HEK293 (cell line): ENCODE data around the gene PTPRN2.
A peak's percentile ranks its signal among the peaks of the same experiment; 100 is the strongest.

Source experiments
- CTCF ChIA-PET: fragments of 350-600 bp; formaldehyde crosslinking; extraction: SDS; loops from one replicate; lab custom pipeline; 2021; ENCODE audit warnings: antibody characterized with exemption; lab: Yijun Ruan, JAX
- POLR2A ChIA-PET: fragments of 300-600 bp; formaldehyde crosslinking; extraction: SDS; loops from one replicate; lab custom pipeline; 2020; ENCODE audit warnings: antibody characterized with exemption, inconsistent platforms; lab: Yijun Ruan, JAX
- H3K27ac ChIP-seq: fragments of 200-500 bp; sonication (Bioruptor generic); 2 replicates; pipeline ENCODE4 v1.5.1; 2014; ENCODE audit warnings: low read depth, low read length, control low read depth, inconsistent platforms; ENCODE audit errors: extremely low read depth
- H3K36me3 ChIP-seq, 2 experiments: fragments of 200-500 bp in 1 of 2; sonication (Bioruptor generic) in 1 of 2; 1 replicate in 1 of 2; 2 replicates in 1 of 2; pipeline ENCODE4 v1.5.1; 2014 to 2017; ENCODE audit warnings: inconsistent platforms in 2 of 2, low read length in 2 of 2; ENCODE audit not compliant: control insufficient read depth in 2 of 2, insufficient read depth in 1 of 2
- H3K4me1 ChIP-seq: fragments of 200-500 bp; sonication (Bioruptor generic); 2 replicates; pipeline ENCODE4 v1.5.1; 2014; ENCODE audit warnings: mild to moderate bottlenecking, low read length, inconsistent platforms; ENCODE audit not compliant: control insufficient read depth, insufficient read depth
- H3K4me3 ChIP-seq: 2 replicates; pipeline ENCODE4 v1.5.1; 2011; ENCODE audit warnings: low read depth, mild to moderate bottlenecking, control low read depth, low read length, moderate library complexity
- H3K9me3 ChIP-seq: fragments of 200-500 bp; sonication (Bioruptor generic); 2 replicates; pipeline ENCODE4 v1.5.1; 2014; ENCODE audit warnings: low read depth, low read length, inconsistent platforms; ENCODE audit not compliant: control insufficient read depth, insufficient read depth
- EGR2 ChIP-seq: fragments of 450-650 bp; formaldehyde crosslinking; IDR thresholded peaks from 2 replicates; pipeline ENCODE4 v1.5.1; 2016; ENCODE audit warnings: low read depth, missing biosample characterization, missing genetic modification characterization
- GLIS2 ChIP-seq: fragments of 450-650 bp; formaldehyde crosslinking; IDR thresholded peaks from 2 replicates; pipeline ENCODE4 v1.5.1; 2016; ENCODE audit warnings: missing biosample characterization, missing genetic modification characterization
- IKZF3 ChIP-seq: fragments of 450-650 bp; IDR thresholded peaks from 2 replicates; pipeline ENCODE4 v1.5.0; 2018; ENCODE audit warnings: missing biosample characterization, mild to moderate bottlenecking, missing genetic modification characterization, moderate library complexity
- PRDM6 ChIP-seq: fragments of 450-650 bp; formaldehyde crosslinking; IDR thresholded peaks from 2 replicates; pipeline ENCODE4 v1.5.1; 2017; ENCODE audit warnings: missing biosample characterization, missing genetic modification characterization
- SP2 ChIP-seq: fragments of 450-650 bp; formaldehyde crosslinking; IDR thresholded peaks from 2 replicates; pipeline ENCODE4 v1.5.1; 2016; ENCODE audit warnings: missing biosample characterization, missing genetic modification characterization
- ZBTB8A ChIP-seq: fragments of 450-650 bp; formaldehyde crosslinking; IDR thresholded peaks from 2 replicates; pipeline ENCODE4 v1.5.1; 2016; ENCODE audit warnings: missing biosample characterization, missing genetic modification characterization
- ZFHX2 ChIP-seq: fragments of 450-650 bp; formaldehyde crosslinking; conservative IDR thresholded peaks from 2 replicates; pipeline ENCODE4 v1.5.1; 2016; ENCODE audit warnings: missing biosample characterization, missing genetic modification characterization
- ZNF10 ChIP-seq: fragments of 450-650 bp; formaldehyde crosslinking; IDR thresholded peaks from 2 replicates; pipeline ENCODE4 v1.5.1; 2017; ENCODE audit warnings: missing biosample characterization, missing genetic modification characterization
- ZNF121 ChIP-seq: fragments of 450-650 bp; formaldehyde crosslinking; IDR thresholded peaks from 2 replicates; pipeline ENCODE4 v1.5.1; 2016; ENCODE audit warnings: missing biosample characterization, missing genetic modification characterization
- ZNF223 ChIP-seq: fragments of 450-650 bp; formaldehyde crosslinking; IDR thresholded peaks from 2 replicates; pipeline ENCODE4 v1.5.1; 2016; ENCODE audit warnings: missing biosample characterization, missing genetic modification characterization
- ZNF341 ChIP-seq: fragments of 450-650 bp; formaldehyde crosslinking; IDR thresholded peaks from 2 replicates; pipeline ENCODE4; 2016; ENCODE audit warnings: low read depth, missing biosample characterization, missing genetic modification characterization
- ZNF366 ChIP-seq: fragments of 450-650 bp; formaldehyde crosslinking; conservative IDR thresholded peaks from 2 replicates; pipeline ENCODE4 v1.5.1; 2016; ENCODE audit warnings: missing biosample characterization, missing genetic modification characterization
- ZSCAN30 ChIP-seq: fragments of 450-650 bp; IDR thresholded peaks from 2 replicates; pipeline ENCODE4 v1.5.1; 2018; ENCODE audit warnings: missing biosample characterization, mild to moderate bottlenecking, missing genetic modification characterization, moderate library complexity
- ZXDB ChIP-seq: fragments of 450-650 bp; formaldehyde crosslinking; IDR thresholded peaks from 2 replicates; pipeline ENCODE4 v1.5.1; 2016; ENCODE audit warnings: missing biosample characterization, missing genetic modification characterization
- TF ChIP-seq, protein P1 (sequence below): fragments of 450-650 bp; formaldehyde crosslinking; IDR thresholded peaks from 2 replicates; pipeline ENCODE4 v1.5.1; 2016; ENCODE audit warnings: missing biosample characterization, missing genetic modification characterization, borderline replicate concordance
- TF ChIP-seq, protein P2 (sequence below): fragments of 450-650 bp; formaldehyde crosslinking; optimal IDR thresholded peaks from 2 replicates; pipeline ENCODE3; 2016; ENCODE audit warnings: missing biosample characterization, mild to moderate bottlenecking, missing genetic modification characterization

PTPRN2 gene

DNA sequence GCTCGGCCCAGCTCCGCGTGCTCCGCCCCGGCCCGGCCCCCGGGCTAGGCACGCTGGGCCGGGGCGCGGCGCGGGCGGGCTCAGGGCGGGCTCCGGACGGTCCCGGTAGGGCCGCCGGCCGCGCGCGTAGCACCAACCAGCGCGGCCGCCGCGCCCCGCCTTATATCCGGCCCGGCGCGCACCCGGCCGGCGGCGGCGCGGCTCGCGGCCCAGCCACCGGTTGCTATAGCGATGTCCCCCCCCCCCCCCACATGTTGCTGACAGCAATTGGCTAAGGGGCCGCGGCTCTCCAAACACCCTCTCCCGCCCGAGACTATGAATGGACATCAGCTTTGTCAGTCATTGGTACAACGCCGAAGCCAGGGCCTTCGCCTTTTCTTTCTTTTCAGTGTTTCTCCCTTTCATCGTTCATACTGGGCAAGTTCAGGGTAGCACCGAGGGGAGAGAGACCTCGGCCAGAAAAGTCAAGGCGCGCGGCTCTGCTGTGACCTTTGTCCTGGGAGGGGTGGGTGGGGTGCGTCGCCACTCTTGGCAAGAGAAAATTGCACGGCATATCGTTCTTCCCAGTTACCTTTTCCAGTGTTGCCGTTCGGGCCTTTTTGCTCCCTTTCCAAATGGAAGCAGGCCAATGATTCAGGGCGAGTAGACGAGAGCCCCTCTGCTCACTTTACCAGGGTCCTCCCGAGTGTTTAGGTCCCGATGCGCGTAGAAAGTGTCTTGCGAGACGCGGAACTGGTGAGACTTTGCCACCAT is 896.6 kb downstream of the PTPRN2 start:
- Histone ChIP-seq H3K4me1 (no peaks in the 10 kb centered on the region), H3K36me3 (no peaks in the 10 kb centered on the region)
- ChIA-PET POLR2A (no interaction called here), CTCF (interaction anchor here (0.7 kb wide), 1 partner anchor 906 kb away, joined by 3 read pairs; no protein-coding TSS in a partner anchor)
- TF ChIP-seq ZNF341 (tag by site-specific recombination) (no peak), IKZF3 (tag by site-specific recombination) (no peak), ZNF121 (tag by site-specific recombination) (no peak), PRDM6 (tag by site-specific recombination) (no peak), ZSCAN30 (tag by site-specific recombination) (no peak)
- TF ChIP-seq, protein P1, sequence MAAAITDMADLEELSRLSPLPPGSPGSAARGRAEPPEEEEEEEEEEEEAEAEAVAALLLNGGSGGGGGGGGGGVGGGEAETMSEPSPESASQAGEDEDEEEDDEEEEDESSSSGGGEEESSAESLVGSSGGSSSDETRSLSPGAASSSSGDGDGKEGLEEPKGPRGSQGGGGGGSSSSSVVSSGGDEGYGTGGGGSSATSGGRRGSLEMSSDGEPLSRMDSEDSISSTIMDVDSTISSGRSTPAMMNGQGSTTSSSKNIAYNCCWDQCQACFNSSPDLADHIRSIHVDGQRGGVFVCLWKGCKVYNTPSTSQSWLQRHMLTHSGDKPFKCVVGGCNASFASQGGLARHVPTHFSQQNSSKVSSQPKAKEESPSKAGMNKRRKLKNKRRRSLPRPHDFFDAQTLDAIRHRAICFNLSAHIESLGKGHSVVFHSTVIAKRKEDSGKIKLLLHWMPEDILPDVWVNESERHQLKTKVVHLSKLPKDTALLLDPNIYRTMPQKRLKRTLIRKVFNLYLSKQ (tag by site-specific recombination), result no peak
- TF ChIP-seq, all 188 proteins: peak for 0
- no peak overlapping the region for H3K27ac ChIP-seq
- H3K4me3 ChIP-seq, result no peak overlapping the region
- no peaks in the 10 kb centered on the region for H3K9me3 ChIP-seq

GRCh38 chr7:157690058-157690832 is 897.4 kb downstream of the PTPRN2 start:
- Histone ChIP-seq H3K27ac (no peak overlapping the region), H3K4me1 (no peaks in the 10 kb centered on the region), H3K36me3 (no peaks in the 10 kb centered on the region), H3K9me3 (no peaks in the 10 kb centered on the region), H3K4me3 (peak overlapping the region; percentile 19)
- peak; percentile 11; the same call in 1 of the 2 replicates for TF ChIP-seq GLIS2 (tag by site-specific recombination)
- TF ChIP-seq ZNF10 (tag by site-specific recombination), result no peak
- TF ChIP-seq SP2 (tag by site-specific recombination), result no peak
- no peak for TF ChIP-seq ZXDB (tag by site-specific recombination)
- no peak for TF ChIP-seq ZNF366 (tag by site-specific recombination)
- peak; percentile 64 for TF ChIP-seq ZBTB8A (tag by site-specific recombination)
- TF ChIP-seq, protein P2, sequence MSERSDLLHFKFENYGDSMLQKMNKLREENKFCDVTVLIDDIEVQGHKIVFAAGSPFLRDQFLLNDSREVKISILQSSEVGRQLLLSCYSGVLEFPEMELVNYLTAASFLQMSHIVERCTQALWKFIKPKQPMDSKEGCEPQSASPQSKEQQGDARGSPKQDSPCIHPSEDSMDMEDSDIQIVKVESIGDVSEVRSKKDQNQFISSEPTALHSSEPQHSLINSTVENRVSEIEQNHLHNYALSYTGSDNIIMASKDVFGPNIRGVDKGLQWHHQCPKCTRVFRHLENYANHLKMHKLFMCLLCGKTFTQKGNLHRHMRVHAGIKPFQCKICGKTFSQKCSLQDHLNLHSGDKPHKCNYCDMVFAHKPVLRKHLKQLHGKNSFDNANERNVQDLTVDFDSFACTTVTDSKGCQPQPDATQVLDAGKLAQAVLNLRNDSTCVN, result peak; percentile 22
- peak; percentile 60 for TF ChIP-seq ZFHX2 (tag by site-specific recombination)
- 0 out of 2 replicates have a peak, but pooled peaks have one; percentile 41 for TF ChIP-seq ZNF223 (tag by site-specific recombination)
- 0 out of 2 replicates have a peak, but pooled peaks have one; percentile 27 for TF ChIP-seq EGR2 (tag by site-specific recombination)
- ChIA-PET CTCF (interaction anchor here (0.5 to 0.7 kb wide), 2 partner anchors 465 to 906 kb away, joined by 3 read pairs; no protein-coding TSS in a partner anchor), POLR2A (no interaction called here)
